Activated B cell treated with CpG ODN at 0.5 μM for 24 hours (primary cell): ENCODE data around the gene SNX7. TPM values are rescaled to one million over a fixed set of nuclear protein-coding genes. Genes with fewer than 3 reads are reported as not detected.

Experiments used
- ATAC-seq: fragments of 200-7000 bp; cut with Tn5 transposase; one replicate; pipeline ENCODE4 v1.10.0; 2021; ENCODE audit warnings: low read depth, mild to moderate bottlenecking, moderate library complexity
- CTCF ChIA-PET: fragments of 350-600 bp; sonication (Branson Sonifier 250); formaldehyde crosslinking; loops from one replicate; lab custom pipeline; 2021; ENCODE audit warnings: antibody characterized with exemption; lab: Charles Lee
- POLR2A ChIA-PET: fragments of 350-600 bp; sonication (Branson Sonifier 250); formaldehyde crosslinking; loops from one replicate; lab custom pipeline; 2021; ENCODE audit warnings: antibody characterized with exemption; lab: Charles Lee
- DNase-seq: peaks from one replicate; pipeline ENCODE4 v3.0.0; 2022
- H3K27ac Mint-ChIP-seq: one replicate; pipeline ENCODE4 v1.8.0; 2020; ENCODE audit warnings: mixed read lengths
- H3K27me3 Mint-ChIP-seq: one replicate; pipeline ENCODE4 v1.8.0; 2021; ENCODE audit warnings: mixed read lengths
- H3K36me3 Mint-ChIP-seq: one replicate; pipeline ENCODE4 v1.8.0; 2021; ENCODE audit warnings: low read depth, mixed read lengths
- H3K4me1 Mint-ChIP-seq: one replicate; pipeline ENCODE4 v1.8.0; 2021; ENCODE audit warnings: mixed read lengths
- H3K4me3 Mint-ChIP-seq: one replicate; pipeline ENCODE4 v1.8.0; 2020; ENCODE audit warnings: mild to moderate bottlenecking, mixed read lengths
- H3K9me3 Mint-ChIP-seq: one replicate; pipeline ENCODE4 v1.8.0; 2020; ENCODE audit warnings: mixed read lengths
- intact Hi-C: fragments of 100-400 bp; cut with micrococcal nuclease; formaldehyde crosslinking; loops from one replicate; pipeline ENCODE4 v1.15.1; 2024
- total RNA-seq: library from RNA; stranded (reverse); gene quantifications from 2 replicates; pipeline ENCODE4 v1.2.3, GENCODE V29; 2022
- TF ChIP-seq, protein P1 (sequence below): fragments of 200-600 bp; IDR thresholded peaks from one replicate; pipeline ENCODE4 v1.8.0; 2022; ENCODE audit warnings: antibody characterized with exemption, mild to moderate bottlenecking

SNX7 gene
- total RNA-seq, 1 donor from 2014 or later: not detected

DNA sequence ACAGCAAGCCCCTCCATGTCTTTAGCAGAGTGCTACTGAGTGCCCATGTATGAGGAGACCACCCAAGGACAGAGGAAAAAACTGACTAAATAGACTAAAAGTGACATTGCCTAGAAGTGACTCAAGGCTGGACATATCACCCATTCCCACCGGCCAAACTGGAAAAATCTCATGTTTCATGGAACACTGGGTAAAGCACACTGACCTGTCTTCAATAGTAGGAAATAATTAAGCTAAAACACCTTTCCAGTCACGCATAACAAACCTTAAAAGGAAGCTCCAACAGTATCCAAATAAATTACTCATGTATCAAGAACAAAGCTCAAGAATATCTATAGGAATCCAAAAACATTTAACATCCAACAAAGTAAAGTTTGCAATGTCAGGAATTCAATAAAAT lies 120.4 kb downstream of the SNX7 start:
- H3K27me3 Mint-ChIP-seq: peaks cover 2% of the 10 kb centered on the region
- ChIA-PET POLR2A (no interaction called here), CTCF (interaction anchor here (0.9 kb wide), 1 partner anchor 33 kb away, joined by 3 read pairs; no protein-coding TSS in a partner anchor)
- DNase-seq (no peak), ATAC-seq (no peak)
- peaks cover 10% of the 10 kb centered on the region for H3K9me3 Mint-ChIP-seq
- no peak overlapping the region for H3K4me3 Mint-ChIP-seq
- no peak overlapping the region for H3K27ac Mint-ChIP-seq
- intact Hi-C loops: no loop called here
- TF ChIP-seq, protein P1, sequence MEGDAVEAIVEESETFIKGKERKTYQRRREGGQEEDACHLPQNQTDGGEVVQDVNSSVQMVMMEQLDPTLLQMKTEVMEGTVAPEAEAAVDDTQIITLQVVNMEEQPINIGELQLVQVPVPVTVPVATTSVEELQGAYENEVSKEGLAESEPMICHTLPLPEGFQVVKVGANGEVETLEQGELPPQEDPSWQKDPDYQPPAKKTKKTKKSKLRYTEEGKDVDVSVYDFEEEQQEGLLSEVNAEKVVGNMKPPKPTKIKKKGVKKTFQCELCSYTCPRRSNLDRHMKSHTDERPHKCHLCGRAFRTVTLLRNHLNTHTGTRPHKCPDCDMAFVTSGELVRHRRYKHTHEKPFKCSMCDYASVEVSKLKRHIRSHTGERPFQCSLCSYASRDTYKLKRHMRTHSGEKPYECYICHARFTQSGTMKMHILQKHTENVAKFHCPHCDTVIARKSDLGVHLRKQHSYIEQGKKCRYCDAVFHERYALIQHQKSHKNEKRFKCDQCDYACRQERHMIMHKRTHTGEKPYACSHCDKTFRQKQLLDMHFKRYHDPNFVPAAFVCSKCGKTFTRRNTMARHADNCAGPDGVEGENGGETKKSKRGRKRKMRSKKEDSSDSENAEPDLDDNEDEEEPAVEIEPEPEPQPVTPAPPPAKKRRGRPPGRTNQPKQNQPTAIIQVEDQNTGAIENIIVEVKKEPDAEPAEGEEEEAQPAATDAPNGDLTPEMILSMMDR: no peak
- H3K36me3 Mint-ChIP-seq: no peaks in the 10 kb centered on the region
- no peaks in the 10 kb centered on the region for H3K4me1 Mint-ChIP-seq

DNA sequence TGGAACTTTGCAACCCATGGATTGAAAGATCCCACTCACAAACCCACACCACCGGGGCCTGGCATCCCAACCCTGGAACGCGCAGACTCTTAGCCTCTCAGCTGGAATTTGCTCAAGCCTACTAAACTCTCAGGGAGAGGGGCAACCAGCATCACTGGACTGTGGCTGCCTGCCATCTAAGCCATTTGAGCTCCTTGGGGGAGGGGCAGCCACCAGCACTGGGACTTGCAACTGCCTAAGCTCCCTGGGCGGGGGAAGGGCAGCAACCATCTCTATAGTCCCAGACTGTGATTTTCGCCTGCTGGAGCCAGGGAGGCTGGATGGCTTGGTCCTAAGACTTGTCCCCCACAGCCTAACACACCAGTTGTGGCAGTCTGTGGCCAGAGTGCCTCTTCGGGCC lies 122.3 kb downstream of the SNX7 start:
- Mint-ChIP-seq H3K27ac (no peak overlapping the region), H3K9me3 (peaks cover 10% of the 10 kb centered on the region), H3K36me3 (no peaks in the 10 kb centered on the region), H3K27me3 (peaks cover 2% of the 10 kb centered on the region), H3K4me3 (no peak overlapping the region), H3K4me1 (no peaks in the 10 kb centered on the region)
- ChIA-PET POLR2A (no interaction called here), CTCF (interaction anchor here (0.9 kb wide), 1 partner anchor 10 kb away, joined by 3 read pairs; no protein-coding TSS in a partner anchor)
- TF ChIP-seq, protein P1: no peak
- intact Hi-C loops: no loop called here
- ATAC-seq: no peak
- DNase-seq: no peak

DNA sequence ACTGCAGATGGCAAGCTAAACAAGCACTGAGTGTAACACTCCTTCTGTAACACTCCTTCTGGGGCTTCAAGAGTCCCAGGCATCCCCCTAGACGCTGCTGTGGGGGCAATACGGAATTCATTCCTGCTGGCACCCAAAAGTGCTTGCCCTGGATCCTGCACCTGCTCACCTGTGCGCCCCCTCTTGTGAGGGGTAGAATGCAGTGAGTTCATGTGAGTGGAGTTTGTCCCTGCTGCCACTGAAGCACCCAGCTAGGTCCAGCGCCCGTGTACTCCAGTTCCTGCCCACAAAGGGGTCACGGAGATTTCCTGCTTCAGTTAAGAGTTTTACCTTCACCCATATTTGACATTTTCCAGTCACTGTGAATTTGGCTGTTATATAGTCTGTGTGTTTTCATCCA lies 130.0 kb downstream of the SNX7 start:
- ChIA-PET CTCF (interaction anchor here (0.6 kb wide), 1 partner anchor 30 kb away, joined by 3 read pairs; no protein-coding TSS in a partner anchor), POLR2A (interaction anchor here (0.6 kb wide), 1 partner anchor 527 kb away, joined by 5 read pairs; no protein-coding TSS in a partner anchor)
- ATAC-seq: no peak
- Mint-ChIP-seq H3K4me1 (peaks cover 2% of the 10 kb centered on the region), H3K36me3 (no peaks in the 10 kb centered on the region), H3K27me3 (no peaks in the 10 kb centered on the region), H3K9me3 (peaks cover 3% of the 10 kb centered on the region), H3K4me3 (no peak overlapping the region), H3K27ac (no peak overlapping the region)
- TF ChIP-seq, protein P1: no peak
- intact Hi-C loops: loop anchor here (5.0 to 10.0 kb wide), 4 partner anchors 143 to 896 kb away; partner anchors contain the start of gene PLPPR5
- no peak for DNase-seq

DNA sequence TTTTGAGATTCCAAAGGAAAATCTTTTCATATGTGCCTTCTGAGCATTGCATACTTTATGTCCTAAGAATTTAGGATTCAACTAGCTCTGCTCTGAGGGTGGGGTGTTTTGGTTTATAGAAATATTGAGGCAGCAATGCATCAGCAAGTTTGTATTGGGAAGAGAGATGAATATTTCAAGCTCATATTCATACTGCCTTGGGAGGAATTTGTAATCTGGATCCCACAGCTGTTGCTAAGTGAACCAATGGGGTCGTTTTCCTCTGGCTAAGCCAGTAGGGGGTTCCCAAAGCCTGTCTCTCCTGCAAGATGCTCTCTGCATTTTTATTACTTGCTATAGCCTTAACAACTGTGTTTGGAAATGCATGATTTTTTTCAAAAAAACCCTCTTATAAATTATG lies 130.6 kb downstream of the SNX7 start:
- intact Hi-C loops: loop anchor here (5.0 to 10.0 kb wide), 4 partner anchors 143 to 895 kb away; partner anchors contain the start of gene PLPPR5
- no peak for ATAC-seq
- H3K4me3 Mint-ChIP-seq: no peak overlapping the region
- TF ChIP-seq, protein P1: no peak
- peaks cover 2% of the 10 kb centered on the region for H3K4me1 Mint-ChIP-seq
- no peaks in the 10 kb centered on the region for H3K36me3 Mint-ChIP-seq
- ChIA-PET POLR2A (no interaction called here), CTCF (interaction anchor here (1.2 kb wide), 1 partner anchor 389 kb away, joined by 5 read pairs; no protein-coding TSS in a partner anchor)
- no peak overlapping the region for H3K27ac Mint-ChIP-seq
- no peak for DNase-seq
- no peaks in the 10 kb centered on the region for H3K27me3 Mint-ChIP-seq
- no peaks in the 10 kb centered on the region for H3K9me3 Mint-ChIP-seq

DNA sequence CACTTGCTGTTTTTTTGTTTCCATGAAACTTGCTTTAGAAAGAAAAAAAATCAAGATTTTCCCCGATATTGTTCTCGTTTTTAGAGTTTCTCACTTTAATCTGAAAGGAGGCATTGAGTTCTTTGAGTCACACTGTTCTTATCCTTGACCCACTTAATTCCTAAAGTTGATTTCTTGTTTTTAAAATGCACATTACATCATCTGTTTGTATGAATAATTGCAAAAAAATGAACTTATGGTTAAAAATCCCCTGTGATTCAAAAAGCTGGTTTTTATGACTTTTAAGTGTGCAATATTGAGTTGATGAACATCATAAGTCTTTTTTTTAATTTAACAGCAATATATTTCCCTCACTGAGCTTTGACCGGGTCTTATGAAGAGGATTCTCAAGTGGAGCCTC lies 131.6 kb downstream of the SNX7 start:
- no peak for ATAC-seq
- no peaks in the 10 kb centered on the region for H3K27me3 Mint-ChIP-seq
- TF ChIP-seq, protein P1: no peak
- peaks cover 2% of the 10 kb centered on the region for H3K4me1 Mint-ChIP-seq
- CTCF ChIA-PET: interaction anchor here (1.4 to 2.0 kb wide), 4 partner anchors 9 to 688 kb away, joined by 3 to 16 read pairs (median 5); no protein-coding TSS in a partner anchor
- no peak for DNase-seq
- POLR2A ChIA-PET: no interaction called here
- intact Hi-C loops: loop anchor here (1.0 to 10.0 kb wide), 5 partner anchors 142 to 914 kb away; partner anchors contain the start of gene PLPPR5
- H3K9me3 Mint-ChIP-seq: no peaks in the 10 kb centered on the region
- no peaks in the 10 kb centered on the region for H3K36me3 Mint-ChIP-seq
- H3K4me3 Mint-ChIP-seq: no peak overlapping the region
- no peak overlapping the region for H3K27ac Mint-ChIP-seq
